Activated T-cell treated with anti-CD3 and anti-CD28 coated beads for 24 hours (primary cell): ENCODE data around the gene DDX27.

Experiments
- DNase-seq: peaks from one replicate; pipeline ENCODE4 v3.0.0-alpha.2; 2020; ENCODE audit warnings: low read depth

The DDX27 gene

GRCh38 chr20:49278036-49278817 is 59.0 kb downstream of the DDX27 start, which contains the start of gene ZNFX1:
Gene ZNFX1 (minus strand): TSS chr20:49278057. CDS start chr20:49275839, 2,218 bp downstream.
- peak; percentile 97 for DNase-seq

- no peak for DNase-seq
Observed at GRCh38 chr20:49278818-49279676, 59.8 kb downstream of the DDX27 start.

GRCh38 chr20:49279677-49280462 is 60.7 kb downstream of the DDX27 start:
- DNase-seq, result no peak

- DNase-seq, result no peak
Observed at GRCh38 chr20:49280463-49281058, 61.3 kb downstream of the DDX27 start.

- no peak for DNase-seq
Observed at GRCh38 chr20:49281059-49281912, 62.1 kb downstream of the DDX27 start.

- no peak for DNase-seq
Observed at GRCh38 chr20:49281913-49282467, 62.8 kb downstream of the DDX27 start.

GRCh38 chr20:49282584-49283171 is 63.5 kb downstream of the DDX27 start:
- no peak for DNase-seq

- DNase-seq, result no peak
Observed at GRCh38 chr20:49283176-49283702, 64.0 kb downstream of the DDX27 start.

GRCh38 chr20:49283703-49284625 is 64.7 kb downstream of the DDX27 start:
- no peak for DNase-seq

- no peak for DNase-seq
Observed at GRCh38 chr20:49284818-49285217, 65.6 kb downstream of the DDX27 start.

- no peak for DNase-seq
Observed at GRCh38 chr20:49285233-49285668, 66.0 kb downstream of the DDX27 start.

- no peak for DNase-seq
Observed at GRCh38 chr20:49285813-49286494, 66.7 kb downstream of the DDX27 start.

- DNase-seq, result no peak
Observed at GRCh38 chr20:49286689-49287551, 67.7 kb downstream of the DDX27 start.

GRCh38 chr20:49287555-49288249 is 68.5 kb downstream of the DDX27 start:
- no peak for DNase-seq

GRCh38 chr20:49288250-49288751 is 69.1 kb downstream of the DDX27 start:
- no peak for DNase-seq
